Sciatic nerve (tissue), 2 donors: ENCODE data around the gene KIF25. TPM values are rescaled to one million over a fixed set of nuclear protein-coding genes. Genes with fewer than 3 reads are reported as not detected.
A peak's percentile ranks its signal among the peaks of the same experiment; 100 is the strongest.
"Not testable (repeated sequence)": the region's sequence is repeated elsewhere in the genome, so short reads cannot be mapped to it uniquely, and the experiment has no call there.

Experiments used
- ATAC-seq: fragments of 200-7000 bp; cut with Tn5 transposase; one replicate; pipeline ENCODE4 v1.9.1; 2020; ENCODE audit warnings: mild to moderate bottlenecking, moderate library complexity
- DNase-seq: peaks from one replicate; pipeline ENCODE4 v3.0.0-alpha.2; 2020; ENCODE audit warnings: low spot score
- intact Hi-C: fragments of 100-400 bp; cut with DNase I; formaldehyde crosslinking; loops from one replicate; pipeline ENCODE4 v1.14.2; 2022
- total RNA-seq: library from RNA; stranded (reverse); fragmentation: NEBNext Ultra II Directional; extraction: Animal tissue kit (Norgen Biotek cat#: 25700); gene quantifications from one replicate; pipeline ENCODE4 v1.2.1, GENCODE V29; 2021
- donor health status: DM: no; HTN: no; CAD: no.
- donor health status: DM: no; HTN: no; CAD: no.

The KIF25 gene
- total RNA-seq, 1 donor from 2014 or later: 1.6 TPM

GRCh38 chr6:167973148-167973885, 24.2 kb upstream of the KIF25 start:
- ATAC-seq (no peak), DNase-seq (no peak)
- intact Hi-C loops: no loop called here

- ATAC-seq (peak; percentile 76), DNase-seq (no peak)
- intact Hi-C loops: no loop called here
Measured at GRCh38 chr6:167974640-167975344, 22.7 kb upstream of the KIF25 start.

- no peak for DNase-seq
- intact Hi-C loops: no loop called here
- peak; percentile 28 for ATAC-seq
Measured at GRCh38 chr6:167975458-167975857, 22.0 kb upstream of the KIF25 start.

GRCh38 chr6:167976116-167976657, 21.3 kb upstream of the KIF25 start:
- ATAC-seq, intact Hi-C loops, DNase-seq: not testable (repeated sequence)

- no peak for ATAC-seq
- DNase-seq: no peak
- intact Hi-C loops: no loop called here
Measured at GRCh38 chr6:167976708-167977107, 20.8 kb upstream of the KIF25 start.

- no peak for DNase-seq
- ATAC-seq: no peak
- intact Hi-C loops: no loop called here
Measured at GRCh38 chr6:167977717-167978467, 19.6 kb upstream of the KIF25 start.

GRCh38 chr6:167978607-167979006, 18.9 kb upstream of the KIF25 start:
- ATAC-seq (no peak), DNase-seq (no peak)
- intact Hi-C loops: no loop called here

GRCh38 chr6:167979436-167980139, 17.9 kb upstream of the KIF25 start:
- intact Hi-C loops: no loop called here
- DNase-seq (no peak), ATAC-seq (no peak)

- ATAC-seq: peak; percentile 28
- DNase-seq: no peak
- intact Hi-C loops: no loop called here
Measured at GRCh38 chr6:167980911-167981580, 16.4 kb upstream of the KIF25 start.

- intact Hi-C loops: no loop called here
- ATAC-seq: no peak
- no peak for DNase-seq
Measured at GRCh38 chr6:167981916-167982462, 15.5 kb upstream of the KIF25 start.

GRCh38 chr6:167984144-167984719, 13.2 kb upstream of the KIF25 start:
- intact Hi-C loops: no loop called here
- ATAC-seq (no peak), DNase-seq (no peak)

- DNase-seq (no peak), ATAC-seq (no peak)
- intact Hi-C loops: no loop called here
Measured at GRCh38 chr6:167984876-167985604, 12.4 kb upstream of the KIF25 start.

GRCh38 chr6:167985911-167986595, 11.4 kb upstream of the KIF25 start:
- DNase-seq: no peak
- no peak for ATAC-seq
- intact Hi-C loops: no loop called here

- intact Hi-C loops: no loop called here
- no peak for DNase-seq
- no peak for ATAC-seq
Measured at GRCh38 chr6:167987396-167988153, 9.9 kb upstream of the KIF25 start.

- intact Hi-C loops: no loop called here
- ATAC-seq: no peak
- no peak for DNase-seq
Measured at GRCh38 chr6:167988154-167988495, 9.3 kb upstream of the KIF25 start.
